Thyroid gland (tissue), 4 donors: ENCODE data around the gene KIF12. TPM values are rescaled to one million over a fixed set of nuclear protein-coding genes. Genes with fewer than 3 reads are reported as not detected.
A peak's percentile ranks its signal among the peaks of the same experiment; 100 is the strongest.

ENCODE experiments used
- DNase-seq, 2 donors: peaks; one replicate each; pipeline ENCODE4 v3.0.0-alpha.2; 2019
- H3K27ac ChIP-seq, 3 donors: fragments of 200-600 bp; sonication (generic); 1 replicate in 2 of 3; 2 replicates in 1 of 3; pipeline ENCODE4 v1.5.1; 2016 to 2019; ENCODE audit warnings: mild to moderate bottlenecking in 1 of 3, moderate library complexity in 1 of 3
- H3K27me3 ChIP-seq: fragments of 200-600 bp; sonication (generic); one replicate; pipeline ENCODE4 v1.5.1; 2019
- H3K36me3 ChIP-seq, 2 donors: fragments of 200-600 bp; sonication (generic); one replicate each; pipeline ENCODE4 v1.5.1; 2016 to 2019
- H3K4me1 ChIP-seq, 2 donors: fragments of 200-600 bp; sonication (generic); one replicate each; pipeline ENCODE4 v1.5.1; 2017 to 2019
- H3K4me3 ChIP-seq, 3 donors: fragments of 200-600 bp; sonication (generic); replicated peaks in 1 of 3; 1 replicate in 2 of 3; 2 replicates in 1 of 3; pipeline ENCODE4 v1.5.1; 2016; ENCODE audit warnings: mild to moderate bottlenecking in 1 of 3
- H3K9me3 ChIP-seq: fragments of 200-600 bp; sonication (generic); one replicate; pipeline ENCODE4 v1.5.1; 2017
- CTCF ChIP-seq, 6 experiments: fragments of 200-600 bp in 3 of 6; fragments of 450-650 bp in 3 of 6; sonication (generic) in 3 of 6; IDR thresholded peaks; one replicate each; pipeline ENCODE4 v1.5.1; 2016 to 2019; ENCODE audit warnings: antibody characterized with exemption in 6 of 6, mild to moderate bottlenecking in 2 of 6, inconsistent platforms in 1 of 6, moderate library complexity in 1 of 6
- POLR2A ChIP-seq, 2 donors: fragments of 450-650 bp; IDR thresholded peaks; one replicate each; pipeline ENCODE4 v1.6.1; 2017; ENCODE audit warnings: antibody characterized with exemption in 2 of 2, mild to moderate bottlenecking in 2 of 2, moderate library complexity in 1 of 2
- WGBS, 2 donors: methylation state at CpG; one replicate each; pipeline ENCODE4 v1.1.5; 2017; 5-methylcytosine and 5-hydroxymethylcytosine counted together
- intact Hi-C: fragments of 100-400 bp; cut with DNase I; formaldehyde crosslinking; loops from one replicate; pipeline ENCODE4 v1.15.1; 2023
- total RNA-seq, 4 donors: library from RNA; depleted of rRNA; stranded (reverse); fragments of >200 nt; gene quantifications; one replicate each; pipeline ENCODE4 v1.2.3, GENCODE V29; 2016

KIF12 gene
- total RNA-seq, 4 donors from 2014 or later = 13.4 to 56.0 (median 31.7) TPM

- Histone ChIP-seq H3K27ac (no peak overlapping the region), H3K36me3 (no peaks in the 10 kb centered on the region), H3K4me3 (no peak overlapping the region), H3K4me1 (peaks cover 7 to 12% of the 10 kb centered on the region in 2 donors), H3K9me3 (no peaks in the 10 kb centered on the region), H3K27me3 (no peaks in the 10 kb centered on the region)
- 54 to 58% methylated on average over 3 to 4 of the region's 4 CpGs for WGBS, 2 donors
- DNase-seq = peak in 1 of 2 donors; percentile 32
- TF ChIP-seq CTCF (IDR thresholded peaks at IDR 0.05) (no peak), POLR2A (IDR thresholded peaks at IDR 0.05) (no peak)
- intact Hi-C loops = no loop called here
Observed at GRCh38 chr9:114058688-114059046, 40.4 kb downstream of the KIF12 start.

- Histone ChIP-seq H3K9me3 (no peaks in the 10 kb centered on the region), H3K27me3 (no peaks in the 10 kb centered on the region), H3K36me3 (no peaks in the 10 kb centered on the region), H3K4me3 (no peak overlapping the region), H3K27ac (no peak overlapping the region), H3K4me1 (peaks cover 7 to 12% of the 10 kb centered on the region in 2 donors)
- intact Hi-C loops = no loop called here
- TF ChIP-seq CTCF (IDR thresholded peaks at IDR 0.05) = no peak
- no peak for TF ChIP-seq POLR2A (IDR thresholded peaks at IDR 0.05)
- WGBS, 2 donors = 82 to 86% methylated on average over 7 of the region's 7 CpGs
- DNase-seq = no peak
Observed at GRCh38 chr9:114057161-114057885, 41.8 kb downstream of the KIF12 start.

GRCh38 chr9:114056527-114056926 is 42.6 kb downstream of the KIF12 start:
- Histone ChIP-seq H3K4me3 (no peak overlapping the region), H3K4me1 (peaks cover 7 to 12% of the 10 kb centered on the region in 2 donors), H3K36me3 (no peaks in the 10 kb centered on the region), H3K27me3 (no peaks in the 10 kb centered on the region), H3K9me3 (no peaks in the 10 kb centered on the region), H3K27ac (no peak overlapping the region)
- DNase-seq = no peak
- TF ChIP-seq CTCF (IDR thresholded peaks at IDR 0.05) (no peak), POLR2A (IDR thresholded peaks at IDR 0.05) (no peak)
- WGBS, 2 donors = 96 to 97% methylated on average over 4 to 5 of the region's 5 CpGs
- intact Hi-C loops = no loop called here

GRCh38 chr9:114055894-114056293 is 43.2 kb downstream of the KIF12 start:
- WGBS, 2 donors = 89% methylated on average over 7 of the region's 7 CpGs

More at GRCh38 chr9:114055894-114056293, 43.2 kb downstream of the KIF12 start:
- H3K9me3 ChIP-seq = no peaks in the 10 kb centered on the region
- no peak overlapping the region for H3K4me3 ChIP-seq
- H3K27me3 ChIP-seq = no peaks in the 10 kb centered on the region
- peaks cover 7 to 12% of the 10 kb centered on the region in 2 donors for H3K4me1 ChIP-seq
- intact Hi-C loops = no loop called here
- TF ChIP-seq CTCF (IDR thresholded peaks at IDR 0.05) (no peak), POLR2A (IDR thresholded peaks at IDR 0.05) (no peak)
- no peaks in the 10 kb centered on the region for H3K36me3 ChIP-seq
- DNase-seq = no peak
- H3K27ac ChIP-seq = no peak overlapping the region
